HepG2 (cell line): ENCODE data around the gene PLEKHG5.

Experiments used
- SMAD1 ChIP-seq: sonication (generic); formaldehyde crosslinking; IDR thresholded peaks from 2 replicates; pipeline ENCODE4 v1.4.0; 2020; ENCODE audit warnings: missing genetic modification reagents, low read depth, mild to moderate bottlenecking, borderline replicate concordance
- ZNF564 ChIP-seq: sonication (generic); formaldehyde crosslinking; IDR thresholded peaks from 2 replicates; pipeline ENCODE4 v1.8.1; 2023; ENCODE audit warnings: mild to moderate bottlenecking, missing genetic modification reagents

GRCh38 chr1:6517435-6517851 is 26.0 kb upstream of the PLEKHG5 start:
- TF ChIP-seq ZNF564 (CRISPR knock-in tag) (no peak), SMAD1 (no peak)
